GM18499 (cell line): ENCODE results near the gene ABCA2.
"Not testable (repeated sequence)": the region's sequence is repeated elsewhere in the genome, so short reads cannot be mapped to it uniquely, and the experiment has no call there.

Experiments used
- ATAC-seq: cut with Tn5 transposase; IDR thresholded peaks from one replicate; pipeline ENCODE4 v1.9.1; 2021; ENCODE audit warnings: moderate number of reproducible peaks; ENCODE audit not compliant: insufficient read depth, unreplicated experiment

The ABCA2 gene

GRCh38 chr9:137064027-137064879 lies 36.2 kb upstream of the ABCA2 start:
- ATAC-seq = no peak

GRCh38 chr9:137063311-137064026 lies 35.4 kb upstream of the ABCA2 start:
- ATAC-seq = no peak

- not testable (repeated sequence) for ATAC-seq
Observed at GRCh38 chr9:137062798-137063197, 34.8 kb upstream of the ABCA2 start.

- no peak for ATAC-seq
Observed at GRCh38 chr9:137062384-137062783, 34.3 kb upstream of the ABCA2 start.

- ATAC-seq = no peak
Observed at GRCh38 chr9:137058521-137059234, 30.6 kb upstream of the ABCA2 start.

- ATAC-seq = no peak
Observed at GRCh38 chr9:137057545-137057944, 29.5 kb upstream of the ABCA2 start.

- no peak for ATAC-seq
Observed at GRCh38 chr9:137056739-137057415, 28.8 kb upstream of the ABCA2 start.

- no peak for ATAC-seq
Observed at GRCh38 chr9:137055385-137056364, 27.6 kb upstream of the ABCA2 start.

GRCh38 chr9:137054932-137055384 lies 26.9 kb upstream of the ABCA2 start:
- ATAC-seq = no peak

- no peak for ATAC-seq
Observed at GRCh38 chr9:137053944-137054931, 26.2 kb upstream of the ABCA2 start, which contains the start of gene ENTPD2. Gene ENTPD2 (minus strand): TSS chr9:137054061. CDS start chr9:137053997, 64 bp downstream.

GRCh38 chr9:137052998-137053943 lies 25.2 kb upstream of the ABCA2 start:
- ATAC-seq = no peak

GRCh38 chr9:137052293-137052692 lies 24.3 kb upstream of the ABCA2 start:
- no peak for ATAC-seq

- no peak for ATAC-seq
Observed at GRCh38 chr9:137051145-137051724, 23.2 kb upstream of the ABCA2 start.

- no peak for ATAC-seq
Observed at GRCh38 chr9:137050570-137050969, 22.5 kb upstream of the ABCA2 start.

GRCh38 chr9:137049544-137050449 lies 21.8 kb upstream of the ABCA2 start:
- ATAC-seq = no peak
